Measurements from ENCODE around the gene PLXNB2. TPM values are rescaled to one million over a fixed set of nuclear protein-coding genes. Genes with fewer than 3 reads are reported as not detected.
A peak's percentile ranks its signal among the peaks of the same experiment; 100 is the strongest.
"Not testable (repeated sequence)": the region's sequence is repeated elsewhere in the genome, so short reads cannot be mapped to it uniquely, and the experiment has no call there.

Gene PLXNB2
- total RNA-seq, 1 donor from 2014 or later = 362 TPM

GRCh38 chr22:50325444-50326224, 18.2 kb upstream of the PLXNB2 start:
- no peak for DNase-seq (ENCODE audit: extremely low spot score, unreplicated experiment)

GRCh38 chr22:50323900-50324299, 16.5 kb upstream of the PLXNB2 start:
- Mint-ChIP-seq H3K9me3 (ENCODE audit: unreplicated experiment) (no peaks in the 10 kb centered on the region), H3K27me3 (ENCODE audit: unreplicated experiment) (no peaks in the 10 kb centered on the region), H3K27ac (ENCODE audit: unreplicated experiment) (no peak overlapping the region), H3K36me3 (ENCODE audit: unreplicated experiment) (no peaks in the 10 kb centered on the region), H3K4me1 (ENCODE audit: unreplicated experiment) (peaks cover 16% of the 10 kb centered on the region), H3K4me3 (ENCODE audit: unreplicated experiment) (no peak overlapping the region)
- DNase-seq (ENCODE audit: extremely low spot score, unreplicated experiment) = no peak
- TF ChIP-seq CTCF (IDR thresholded peaks at IDR 0.05) = no peak

More at GRCh38 chr22:50325444-50326224, 18.2 kb upstream of the PLXNB2 start:
- Mint-ChIP-seq H3K27ac (ENCODE audit: unreplicated experiment) (no peak overlapping the region), H3K36me3 (ENCODE audit: unreplicated experiment) (no peaks in the 10 kb centered on the region), H3K9me3 (ENCODE audit: unreplicated experiment) (no peaks in the 10 kb centered on the region), H3K4me1 (ENCODE audit: unreplicated experiment) (peaks cover 16% of the 10 kb centered on the region), H3K4me3 (ENCODE audit: unreplicated experiment) (peak overlapping the region; percentile 85), H3K27me3 (ENCODE audit: unreplicated experiment) (no peaks in the 10 kb centered on the region)
- no peak for TF ChIP-seq CTCF (IDR thresholded peaks at IDR 0.05)

- H3K9me3 Mint-ChIP-seq (ENCODE audit: unreplicated experiment); H3K27me3 Mint-ChIP-seq (ENCODE audit: unreplicated experiment); H3K4me3 Mint-ChIP-seq (ENCODE audit: unreplicated experiment); H3K36me3 Mint-ChIP-seq (ENCODE audit: unreplicated experiment); H3K27ac Mint-ChIP-seq (ENCODE audit: unreplicated experiment); DNase-seq (ENCODE audit: extremely low spot score, unreplicated experiment): not testable (repeated sequence)
- H3K4me1 Mint-ChIP-seq (ENCODE audit: unreplicated experiment) = peaks cover 13% of the 10 kb centered on the region
Measured at GRCh38 chr22:50322382-50323104, 15.1 kb upstream of the PLXNB2 start.

- TF ChIP-seq CTCF (IDR thresholded peaks at IDR 0.05) = no peak
- no peak for DNase-seq (ENCODE audit: extremely low spot score, unreplicated experiment)
- Mint-ChIP-seq H3K9me3 (ENCODE audit: unreplicated experiment) (no peaks in the 10 kb centered on the region), H3K27me3 (ENCODE audit: unreplicated experiment) (no peaks in the 10 kb centered on the region), H3K4me1 (ENCODE audit: unreplicated experiment) (peaks cover 4% of the 10 kb centered on the region), H3K4me3 (ENCODE audit: unreplicated experiment) (no peak overlapping the region), H3K36me3 (ENCODE audit: unreplicated experiment) (no peaks in the 10 kb centered on the region), H3K27ac (ENCODE audit: unreplicated experiment) (no peak overlapping the region)
Measured at GRCh38 chr22:50320671-50321325, 13.4 kb upstream of the PLXNB2 start.

GRCh38 chr22:50320116-50320515, 12.7 kb upstream of the PLXNB2 start:
- DNase-seq (ENCODE audit: extremely low spot score, unreplicated experiment) = no peak
- peaks cover 2% of the 10 kb centered on the region for H3K4me1 Mint-ChIP-seq (ENCODE audit: unreplicated experiment)
- H3K27me3 Mint-ChIP-seq (ENCODE audit: unreplicated experiment) = no peaks in the 10 kb centered on the region
- no peak for TF ChIP-seq CTCF (IDR thresholded peaks at IDR 0.05)
- no peaks in the 10 kb centered on the region for H3K9me3 Mint-ChIP-seq (ENCODE audit: unreplicated experiment)
- H3K4me3 Mint-ChIP-seq (ENCODE audit: unreplicated experiment) = no peak overlapping the region
- H3K36me3 Mint-ChIP-seq (ENCODE audit: unreplicated experiment) = no peaks in the 10 kb centered on the region
- no peak overlapping the region for H3K27ac Mint-ChIP-seq (ENCODE audit: unreplicated experiment)
